GM23338 (cell line): ENCODE measurements around the gene CYP26B1.

Experiments used
- CREB1 ChIP-seq: fragments of 250-450 bp; sonication (Bioruptor Pico); IDR thresholded peaks from 2 replicates; pipeline ENCODE4 v1.5.0; 2020; ENCODE audit warnings: low read depth, mild to moderate bottlenecking, moderate library complexity
- CTCF ChIP-seq, 2 experiments: fragments of 200-600 bp in 1 of 2; sonication (generic) in 1 of 2; conservative IDR thresholded peaks; 2 replicates each; pipeline versions ENCODE4 v1.5.1 to v1.6.1; 2016 to 2017; ENCODE audit warnings: antibody characterized with exemption in 2 of 2, low read depth in 2 of 2, mild to moderate bottlenecking in 2 of 2, moderate library complexity in 1 of 2
- EZH2 ChIP-seq: fragments of 200-600 bp; sonication (generic); IDR thresholded peaks from one replicate; pipeline ENCODE4 v1.8.0; 2017; ENCODE audit warnings: antibody characterized with exemption, mild to moderate bottlenecking, low read depth; ENCODE audit not compliant: unreplicated experiment
- EZH2phosphoT487 ChIP-seq: fragments of 200-600 bp; sonication (generic); IDR thresholded peaks from one replicate; pipeline ENCODE4 v1.8.1; 2018; ENCODE audit warnings: antibody characterized with exemption; ENCODE audit not compliant: unreplicated experiment
- POLR2AphosphoS5 ChIP-seq: IDR thresholded peaks from 2 replicates; pipeline ENCODE4 v1.6.1; 2016; ENCODE audit warnings: antibody characterized with exemption, low read depth
- TF ChIP-seq, protein P1 (sequence below): IDR thresholded peaks from one replicate; pipeline ENCODE4 v1.6.1; 2018; ENCODE audit warnings: antibody characterized with exemption; ENCODE audit not compliant: unreplicated experiment

GRCh38 chr2:72117718-72118117, 29.9 kb downstream of the CYP26B1 start:
- TF ChIP-seq EZH2phosphoT487 = no peak
- TF ChIP-seq EZH2 = no peak
- TF ChIP-seq POLR2AphosphoS5 = no peak
- no peak for TF ChIP-seq CTCF (conservative IDR thresholded peaks at IDR 0.05; ENCODE audit: low read depth in 2 of 2)
- no peak for TF ChIP-seq CREB1 (CRISPR knock-in tag)
- TF ChIP-seq, protein P1, sequence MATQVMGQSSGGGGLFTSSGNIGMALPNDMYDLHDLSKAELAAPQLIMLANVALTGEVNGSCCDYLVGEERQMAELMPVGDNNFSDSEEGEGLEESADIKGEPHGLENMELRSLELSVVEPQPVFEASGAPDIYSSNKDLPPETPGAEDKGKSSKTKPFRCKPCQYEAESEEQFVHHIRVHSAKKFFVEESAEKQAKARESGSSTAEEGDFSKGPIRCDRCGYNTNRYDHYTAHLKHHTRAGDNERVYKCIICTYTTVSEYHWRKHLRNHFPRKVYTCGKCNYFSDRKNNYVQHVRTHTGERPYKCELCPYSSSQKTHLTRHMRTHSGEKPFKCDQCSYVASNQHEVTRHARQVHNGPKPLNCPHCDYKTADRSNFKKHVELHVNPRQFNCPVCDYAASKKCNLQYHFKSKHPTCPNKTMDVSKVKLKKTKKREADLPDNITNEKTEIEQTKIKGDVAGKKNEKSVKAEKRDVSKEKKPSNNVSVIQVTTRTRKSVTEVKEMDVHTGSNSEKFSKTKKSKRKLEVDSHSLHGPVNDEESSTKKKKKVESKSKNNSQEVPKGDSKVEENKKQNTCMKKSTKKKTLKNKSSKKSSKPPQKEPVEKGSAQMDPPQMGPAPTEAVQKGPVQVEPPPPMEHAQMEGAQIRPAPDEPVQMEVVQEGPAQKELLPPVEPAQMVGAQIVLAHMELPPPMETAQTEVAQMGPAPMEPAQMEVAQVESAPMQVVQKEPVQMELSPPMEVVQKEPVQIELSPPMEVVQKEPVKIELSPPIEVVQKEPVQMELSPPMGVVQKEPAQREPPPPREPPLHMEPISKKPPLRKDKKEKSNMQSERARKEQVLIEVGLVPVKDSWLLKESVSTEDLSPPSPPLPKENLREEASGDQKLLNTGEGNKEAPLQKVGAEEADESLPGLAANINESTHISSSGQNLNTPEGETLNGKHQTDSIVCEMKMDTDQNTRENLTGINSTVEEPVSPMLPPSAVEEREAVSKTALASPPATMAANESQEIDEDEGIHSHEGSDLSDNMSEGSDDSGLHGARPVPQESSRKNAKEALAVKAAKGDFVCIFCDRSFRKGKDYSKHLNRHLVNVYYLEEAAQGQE = no peak
